HG03025 (cell line): Measurements from ENCODE around the gene NME9.

ENCODE experiments used
- ATAC-seq: cut with Tn5 transposase; IDR thresholded peaks from one replicate; pipeline ENCODE4 v1.9.1; 2021; ENCODE audit warnings: mild to moderate bottlenecking, moderate library complexity; ENCODE audit not compliant: unreplicated experiment, low FRiP score

The NME9 gene

GRCh38 chr3:138338244-138338643 lies 8.6 kb upstream of the NME9 start:
- ATAC-seq: no peak

GRCh38 chr3:138336454-138336999 lies 6.9 kb upstream of the NME9 start:
- ATAC-seq: no peak

GRCh38 chr3:138334608-138335007 lies 5.0 kb upstream of the NME9 start:
- ATAC-seq: no peak

- no peak for ATAC-seq
Measured at GRCh38 chr3:138332472-138333073, 2.9 kb upstream of the NME9 start.

GRCh38 chr3:138331143-138331894 lies 1.7 kb upstream of the NME9 start:
- no peak for ATAC-seq

- no peak for ATAC-seq
Measured at GRCh38 chr3:138329984-138330293, 288 bp upstream of the NME9 start.

GRCh38 chr3:138328341-138328740 lies 1.3 kb downstream of the NME9 start:
- ATAC-seq: no peak

- ATAC-seq: no peak
Measured at GRCh38 chr3:138327831-138328230, 1.8 kb downstream of the NME9 start.

GRCh38 chr3:138326866-138327595 lies 2.6 kb downstream of the NME9 start:
- no peak for ATAC-seq

- no peak for ATAC-seq
Measured at GRCh38 chr3:138325990-138326389, 3.7 kb downstream of the NME9 start.

GRCh38 chr3:138323971-138324370 lies 5.7 kb downstream of the NME9 start:
- no peak for ATAC-seq

- ATAC-seq: no peak
Measured at GRCh38 chr3:138317687-138318086, 12.0 kb downstream of the NME9 start.

- no peak for ATAC-seq
Measured at GRCh38 chr3:138314751-138315150, 14.9 kb downstream of the NME9 start.

- ATAC-seq: no peak
Measured at GRCh38 chr3:138310494-138310893, 19.2 kb downstream of the NME9 start.

GRCh38 chr3:138308783-138309182 lies 20.9 kb downstream of the NME9 start:
- ATAC-seq: no peak

- no peak for ATAC-seq
Measured at GRCh38 chr3:138307899-138308298, 21.8 kb downstream of the NME9 start.

GRCh38 chr3:138303474-138303873 lies 26.2 kb downstream of the NME9 start:
- ATAC-seq: no peak

- ATAC-seq: no peak
Measured at GRCh38 chr3:138300647-138301046, 29.0 kb downstream of the NME9 start.

- ATAC-seq: no peak
Measured at GRCh38 chr3:138297876-138298275, 31.8 kb downstream of the NME9 start.

GRCh38 chr3:138297059-138297607 lies 32.5 kb downstream of the NME9 start:
- ATAC-seq: no peak

GRCh38 chr3:138296639-138297038 lies 33.0 kb downstream of the NME9 start:
- ATAC-seq: no peak
